HepG2 (cell line): ENCODE data around the gene TSSK3. TPM values are rescaled to one million over a fixed set of nuclear protein-coding genes. Genes with fewer than 3 reads are reported as not detected.

Experiments used
- ATAC-seq: fragments of 200-7000 bp; cut with Tn5 transposase; 3 replicates; pipeline ENCODE4 v1.9.1; 2020; ENCODE audit warnings: mild to moderate bottlenecking, moderate library complexity
- BruUV-seq: library from RNA; stranded (reverse); fragments of 400-500 nt; replicated peaks from 2 replicates; lab custom pipeline; 2021; lab: Mats Ljungman, UMichigan
- CTCF ChIA-PET: fragments of 300-600 bp; formaldehyde crosslinking; extraction: SDS; loops from one replicate; lab custom pipeline; 2021; ENCODE audit warnings: low total read pairs, inconsistent platforms, low intra/inter-chr PET ratio; lab: Yijun Ruan, JAX
- POLR2A ChIA-PET: fragments of 350-600 bp; sonication (Branson Sonifier 250); formaldehyde crosslinking; loops from one replicate; lab custom pipeline; 2020; ENCODE audit warnings: antibody characterized with exemption, inconsistent platforms; lab: Yijun Ruan, JAX
- DNase-seq: peaks from one replicate; pipeline ENCODE4 v3.0.0-alpha.2; 2015; ENCODE audit warnings: low spot score
- FAIRE-seq: peaks from 3 replicates; lab custom pipeline; 2011; peaks lifted over from hg19 to GRCh38; lab: Jason Lieb, UNC
- H2AFZ ChIP-seq: one replicate; pipeline ENCODE4 v1.6.1; 2011; ENCODE audit warnings: low read length, inconsistent platforms
- H3K27ac ChIP-seq: fragments of 300-600 bp; 3 replicates; pipeline ENCODE4 v1.8.0; 2011; ENCODE audit warnings: mixed run types, mild to moderate bottlenecking, mixed read lengths, low read length, inconsistent platforms; ENCODE audit not compliant: insufficient read depth; ENCODE audit errors: extremely low read length
- H3K27me3 ChIP-seq, 2 experiments: fragments of 200-600 bp in 1 of 2; 2 replicates in 1 of 2; 3 replicates in 1 of 2; pipeline versions ENCODE4 v1.6.0 to v1.8.0; 2011; ENCODE audit warnings: low read length in 2 of 2, mild to moderate bottlenecking in 2 of 2, moderate library complexity in 2 of 2, inconsistent platforms in 1 of 2; ENCODE audit not compliant: insufficient read depth in 2 of 2, control insufficient read depth in 1 of 2
- H3K36me3 ChIP-seq, 2 experiments: fragments of 200-600 bp in 1 of 2; replicated peaks in 1 of 2; 2 replicates in 1 of 2; 3 replicates in 1 of 2; pipeline versions ENCODE4 v1.5.1 to v1.8.0; 2011; ENCODE audit warnings: low read length in 2 of 2, inconsistent platforms in 1 of 2; ENCODE audit not compliant: insufficient read depth in 2 of 2, control insufficient read depth in 1 of 2
- H3K4me1 ChIP-seq: 2 replicates; pipeline ENCODE4 v1.5.1; 2012; ENCODE audit warnings: low read length, inconsistent platforms; ENCODE audit not compliant: insufficient read depth
- H3K4me2 ChIP-seq: 2 replicates; pipeline ENCODE4 v1.6.0; 2011; ENCODE audit warnings: low read depth, low read length, inconsistent platforms
- H3K4me3 ChIP-seq, 3 experiments: fragments of 200-600 bp in 1 of 3; sonication (generic), shearing (Covaris generic) in 1 of 3; replicated peaks in 1 of 3; 2 replicates each; pipeline ENCODE4 v1.5.1; 2011 to 2016; ENCODE audit warnings: low read length in 3 of 3, inconsistent platforms in 2 of 3, low read depth in 2 of 3, mild to moderate bottlenecking in 2 of 3, control low read depth in 1 of 3, mixed read lengths in 1 of 3; ENCODE audit not compliant: insufficient read depth in 1 of 3
- H3K79me2 ChIP-seq: one replicate; pipeline ENCODE4 v1.6.1; 2011; ENCODE audit warnings: low read length, inconsistent platforms; ENCODE audit not compliant: insufficient read depth
- H3K9ac ChIP-seq: 2 replicates; pipeline ENCODE4 v1.6.0; 2011; ENCODE audit warnings: mild to moderate bottlenecking, low read depth, low read length, inconsistent platforms; ENCODE audit not compliant: insufficient read depth
- H3K9me3 ChIP-seq: 2 replicates; pipeline ENCODE4 v1.5.1; 2012; ENCODE audit warnings: mild to moderate bottlenecking, low read length
- H4K20me1 ChIP-seq: 2 replicates; pipeline ENCODE4 v1.6.0; 2011; ENCODE audit warnings: inconsistent platforms, mild to moderate bottlenecking, low read length, moderate library complexity; ENCODE audit not compliant: insufficient read depth
- DR1 ChIP-seq: sonication (generic); formaldehyde crosslinking; IDR thresholded peaks from 2 replicates; pipeline ENCODE4 v1.8.0; 2021; ENCODE audit warnings: mild to moderate bottlenecking, missing genetic modification reagents, inconsistent platforms
- NCOA1 ChIP-seq: sonication (generic); formaldehyde crosslinking; IDR thresholded peaks from 2 replicates; pipeline ENCODE4 v1.9.0; 2021; ENCODE audit warnings: missing genetic modification reagents
- PAF1 ChIP-seq: IDR thresholded peaks from 2 replicates; pipeline ENCODE4 v1.6.1; 2016; ENCODE audit warnings: missing genetic modification reagents, missing compliant biosample characterization
- RBM39 ChIP-seq: fragments of 200-400 bp; formaldehyde crosslinking; IDR thresholded peaks from one replicate; pipeline ENCODE4 v1.6.1; 2018; ENCODE audit warnings: antibody characterized with exemption, mild to moderate bottlenecking, low read depth, low read length; ENCODE audit not compliant: poor library complexity, severe bottlenecking
- SMYD3 ChIP-seq: sonication (generic); formaldehyde crosslinking; IDR thresholded peaks from 2 replicates; pipeline ENCODE4 v1.8.1; 2023; ENCODE audit warnings: mild to moderate bottlenecking, missing genetic modification reagents
- TBL1XR1 ChIP-seq: fragments of 150-350 bp; IDR thresholded peaks from 2 replicates; pipeline ENCODE4 v1.6.1; 2014; ENCODE audit warnings: borderline replicate concordance, low read length; ENCODE audit not compliant: partially characterized antibody
- ZBTB39 ChIP-seq: sonication (generic); formaldehyde crosslinking; IDR thresholded peaks from 2 replicates; pipeline ENCODE4 v1.5.0; 2020; ENCODE audit warnings: missing genetic modification reagents
- ZNF317 ChIP-seq: sonication (generic); formaldehyde crosslinking; IDR thresholded peaks from 2 replicates; pipeline ENCODE4 v1.5.0; 2020; ENCODE audit warnings: mild to moderate bottlenecking, missing genetic modification reagents
- ZNF34 ChIP-seq: sonication (generic); formaldehyde crosslinking; IDR thresholded peaks from 2 replicates; pipeline ENCODE4 v1.4.0; 2020; ENCODE audit warnings: mild to moderate bottlenecking, missing genetic modification reagents, borderline replicate concordance
- WGBS: methylation state at CpG from one replicate; pipeline ENCODE4 v1.1.6; 2017; ENCODE audit warnings: low lambda C conversion rate; 5-methylcytosine and 5-hydroxymethylcytosine counted together
- in situ Hi-C: cut with HindIII; loops from 2 replicates; pipeline ENCODE4 v1.10.0; 2017; ENCODE audit warnings: low pct_unique_long_range_greater_than_20kb; ENCODE audit not compliant: extremely low pct_ligation_motif_present
- intact Hi-C: fragments of 100-400 bp; cut with micrococcal nuclease; formaldehyde crosslinking; loops from one replicate; pipeline ENCODE4 v1.10.0; 2022; ENCODE audit not compliant: unreplicated experiment
- polyA plus RNA-seq, 8 experiments: library from polyadenylated mRNA; depleted of rRNA in 3 of 8; stranded (reverse) in 7 of 8; unstranded in 1 of 8; fragments of >200 nt; fragmentation: Illumina TruSeq in 4 of 8; extraction: Trizol in 4 of 8; gene quantifications; 2 replicates each; pipeline versions ENCODE4 v1.2.1 to v1.2.3, GENCODE V29; 2011 to 2016; ENCODE audit warnings: low read depth in 4 of 8, missing spikeins in 1 of 8, mixed read lengths in 1 of 8; ENCODE audit not compliant: insufficient read depth in 1 of 8
- total RNA-seq, 5 experiments: library from RNA; depleted of rRNA; stranded (reverse); fragments of >200 nt; fragmentation: Illumina TruSeq; extraction: Trizol; gene quantifications; 2 replicates each; pipeline ENCODE4 v1.2.3, GENCODE V29; 2016; ENCODE audit warnings: low read depth in 1 of 5
- TF ChIP-seq, protein P1 (sequence below): IDR thresholded peaks from 2 replicates; pipeline ENCODE4 v1.6.1; 2016; ENCODE audit warnings: missing genetic modification reagents, missing compliant biosample characterization

The TSSK3 gene
- total and polyA plus RNA-seq, 2 of the 13 experiments (the other 11 are each of a cell fraction or from before 2014, with no cell fraction given) = 1.0 to 1.1 TPM

GRCh38 chr1:32356478-32356877, 5.9 kb upstream of the TSSK3 start:
- intact Hi-C loops = no loop called here
- Histone ChIP-seq H4K20me1 (no peaks in the 10 kb centered on the region), H3K27ac (no peak overlapping the region), H3K27me3 (no peaks in the 10 kb centered on the region), H3K4me2 (no peak overlapping the region), H3K9me3 (no peaks in the 10 kb centered on the region), H3K4me1 (peaks cover 47% of the 10 kb centered on the region), H2AFZ (no peak overlapping the region), H3K9ac (no peak overlapping the region), H3K79me2 (no peaks in the 10 kb centered on the region), H3K4me3 (no peak overlapping the region), H3K36me3 (0 out of 5 replicates have a peak, but pooled peaks cover 0 to 3% of the 10 kb centered on the region in 2 experiments)
- in situ Hi-C loops = no loop called here
- ChIA-PET CTCF (no interaction called here), POLR2A (no interaction called here)
- ATAC-seq (no peak), FAIRE-seq (no peak), DNase-seq (no peak)
- TF ChIP-seq ZNF34 (CRISPR knock-in tag) (no peak), ZNF317 (no peak), TBL1XR1 (no peak), SMYD3 (CRISPR knock-in tag) (no peak), PAF1 (CRISPR knock-in tag) (no peak), ZBTB39 (CRISPR knock-in tag) (no peak), NCOA1 (no peak), RBM39 (no peak), DR1 (CRISPR knock-in tag) (no peak)
- TF ChIP-seq, protein P1, sequence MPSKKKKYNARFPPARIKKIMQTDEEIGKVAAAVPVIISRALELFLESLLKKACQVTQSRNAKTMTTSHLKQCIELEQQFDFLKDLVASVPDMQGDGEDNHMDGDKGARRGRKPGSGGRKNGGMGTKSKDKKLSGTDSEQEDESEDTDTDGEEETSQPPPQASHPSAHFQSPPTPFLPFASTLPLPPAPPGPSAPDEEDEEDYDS = no peak
- WGBS = 94% methylated on average over 1 of the region's 1 CpG
- no TSS peak for BruUV-seq
